DMS153 treated with DMSO at 0.1 percent for 48 hours (cell line): ENCODE data around the gene ZNF484.

Experiments used
- DNase-seq: peaks from one replicate; lab custom pipeline; 2025; ENCODE audit not compliant: unreplicated experiment; lab: John Stamatoyannopoulos, UW

ZNF484 gene

GRCh38 chr9:92795598-92796336, 82.1 kb downstream of the ZNF484 start:
- no peak for DNase-seq
